Measurements from ENCODE around the gene FAM161A. TPM values are rescaled to one million over a fixed set of nuclear protein-coding genes. Genes with fewer than 3 reads are reported as not detected.
"Not testable (repeated sequence)": the region's sequence is repeated elsewhere in the genome, so short reads cannot be mapped to it uniquely, and the experiment has no call there.

Gene FAM161A
- total RNA-seq, 3 donors from 2014 or later, result 3.5 to 4.0 (median 3.6) TPM

DNA sequence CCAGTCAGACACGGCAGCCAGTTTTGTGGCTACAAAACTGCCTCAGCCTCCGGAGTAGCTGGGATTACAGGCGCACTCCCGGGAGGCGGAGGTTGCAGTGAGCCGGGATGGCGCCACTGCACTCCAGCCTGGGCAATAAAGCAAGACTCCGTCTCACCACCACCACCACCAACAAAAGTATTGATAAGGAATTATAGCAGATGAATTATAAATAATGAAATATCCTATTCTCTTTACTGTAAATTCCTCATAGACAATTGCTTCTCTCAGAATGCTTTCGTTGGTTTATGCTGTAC lies 1.4 kb upstream of the FAM161A start:
- H3K27me3 ChIP-seq, result no peaks in the 10 kb centered on the region
- peak overlapping the region; percentile 77 to 90 (median 85) for H3K4me3 ChIP-seq
- H3K4me1 ChIP-seq, result no peaks in the 10 kb centered on the region
- H3K9me3 ChIP-seq, result no peaks in the 10 kb centered on the region
- peak overlapping the region; percentile 93 to 94 for H3K27ac ChIP-seq
- TF ChIP-seq POLR2AphosphoS5 (IDR thresholded peaks at IDR 0.05), result no peak
- peak in 1 of 2 donors; percentile 20 for DNase-seq (ENCODE audit: low spot score in 2 of 2)
- no peaks in the 10 kb centered on the region for H3K36me3 ChIP-seq
- intact Hi-C loops (cut with DNase I; ENCODE audit: low total_unique reads), result no loop called here

GRCh38 chr2:61854564-61855317 lies 881 bp upstream of the FAM161A start:
- H3K36me3 ChIP-seq, result no peaks in the 10 kb centered on the region
- peak overlapping the region; percentile 93 to 94 for H3K27ac ChIP-seq
- peak; percentile 86 to 92 for DNase-seq (ENCODE audit: low spot score in 2 of 2)
- no peaks in the 10 kb centered on the region for H3K9me3 ChIP-seq
- intact Hi-C loops (cut with DNase I; ENCODE audit: low total_unique reads), result no loop called here
- TF ChIP-seq CTCF (IDR thresholded peaks at IDR 0.05), result no peak
- TF ChIP-seq POLR2AphosphoS5 (IDR thresholded peaks at IDR 0.05), result peak in 1 of 3 donors; percentile 41
- TF ChIP-seq POLR2A (IDR thresholded peaks at IDR 0.05), result no peak
- peak overlapping the region; percentile 77 to 90 (median 85) for H3K4me3 ChIP-seq
- H3K27me3 ChIP-seq, result no peaks in the 10 kb centered on the region
- H3K4me1 ChIP-seq, result no peaks in the 10 kb centered on the region

GRCh38 chr2:61853086-61853846 lies 594 bp downstream of the FAM161A start:
- Histone ChIP-seq H3K36me3 (no peaks in the 10 kb centered on the region), H3K27me3 (no peaks in the 10 kb centered on the region), H3K9me3 (no peaks in the 10 kb centered on the region), H3K27ac (peak overlapping the region; percentile 93 to 94), H3K4me1 (no peaks in the 10 kb centered on the region), H3K4me3 (peak overlapping the region; percentile 77 to 90 (median 85))
- TF ChIP-seq POLR2AphosphoS5 (IDR thresholded peaks at IDR 0.05) (no peak), POLR2A (IDR thresholded peaks at IDR 0.05) (no peak), CTCF (IDR thresholded peaks at IDR 0.05) (no peak)
- no peak for DNase-seq (ENCODE audit: low spot score in 2 of 2)
- intact Hi-C loops (cut with DNase I; ENCODE audit: low total_unique reads), result no loop called here

- intact Hi-C loops (cut with DNase I; ENCODE audit: low total_unique reads); H3K4me1 ChIP-seq: not testable (repeated sequence)
Measured at GRCh38 chr2:61851270-61851669, 2.6 kb downstream of the FAM161A start.

DNA sequence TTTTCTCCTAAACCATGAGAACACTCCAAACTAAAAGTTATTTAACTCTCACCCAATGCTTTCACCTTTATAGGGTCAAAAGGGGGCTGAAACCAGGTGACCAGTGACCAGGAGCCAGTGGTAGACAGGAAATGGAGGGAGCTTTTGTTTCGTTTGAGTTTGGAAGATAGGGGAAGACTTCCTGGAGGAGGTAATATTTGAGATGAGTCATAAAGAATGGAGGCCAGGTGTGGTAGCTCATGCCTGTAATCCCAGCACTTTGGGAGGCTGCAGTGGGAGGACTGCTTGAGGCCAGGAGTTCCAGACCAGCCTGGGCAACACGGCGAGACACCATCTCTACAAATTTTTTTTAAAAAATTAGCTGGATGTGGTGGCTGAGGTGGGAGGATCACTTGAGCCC lies 8.5 kb downstream of the FAM161A start:
- intact Hi-C loops (cut with DNase I; ENCODE audit: low total_unique reads), result no loop called here
- H3K4me3 ChIP-seq, result no peak overlapping the region
- DNase-seq (ENCODE audit: low spot score in 2 of 2), result no peak
- no peaks in the 10 kb centered on the region for H3K36me3 ChIP-seq
- no peaks in the 10 kb centered on the region for H3K9me3 ChIP-seq
- H3K27ac ChIP-seq, result no peak overlapping the region
- no peaks in the 10 kb centered on the region for H3K27me3 ChIP-seq
- H3K4me1 ChIP-seq, result no peaks in the 10 kb centered on the region
- TF ChIP-seq POLR2A (IDR thresholded peaks at IDR 0.05) (no peak), CTCF (IDR thresholded peaks at IDR 0.05) (no peak), POLR2AphosphoS5 (IDR thresholded peaks at IDR 0.05) (no peak)

More at GRCh38 chr2:61851270-61851669, 2.6 kb downstream of the FAM161A start:
- not testable (repeated sequence) for H3K9me3 ChIP-seq; H3K27ac ChIP-seq; H3K27me3 ChIP-seq; H3K36me3 ChIP-seq; DNase-seq (ENCODE audit: low spot score in 2 of 2); H3K4me3 ChIP-seq

GRCh38 chr2:61841286-61841685 lies 12.6 kb downstream of the FAM161A start:
- DNase-seq (ENCODE audit: low spot score in 2 of 2), result no peak

More at GRCh38 chr2:61841286-61841685, 12.6 kb downstream of the FAM161A start:
- no peaks in the 10 kb centered on the region for H3K27me3 ChIP-seq
- intact Hi-C loops (cut with DNase I; ENCODE audit: low total_unique reads), result no loop called here
- H3K4me3 ChIP-seq, result no peak overlapping the region
- no peaks in the 10 kb centered on the region for H3K9me3 ChIP-seq
- TF ChIP-seq POLR2AphosphoS5 (IDR thresholded peaks at IDR 0.05), result no peak
- H3K27ac ChIP-seq, result no peak overlapping the region
- H3K4me1 ChIP-seq, result no peaks in the 10 kb centered on the region
- no peaks in the 10 kb centered on the region for H3K36me3 ChIP-seq
